NCI-H1105 treated with DMSO at 0.1 percent for 48 hours (cell line): Measurements from ENCODE around the gene SRPK1.

ENCODE experiments used
- DNase-seq: peaks from one replicate; lab custom pipeline; 2025; lab: John Stamatoyannopoulos, UW

Gene SRPK1

DNA sequence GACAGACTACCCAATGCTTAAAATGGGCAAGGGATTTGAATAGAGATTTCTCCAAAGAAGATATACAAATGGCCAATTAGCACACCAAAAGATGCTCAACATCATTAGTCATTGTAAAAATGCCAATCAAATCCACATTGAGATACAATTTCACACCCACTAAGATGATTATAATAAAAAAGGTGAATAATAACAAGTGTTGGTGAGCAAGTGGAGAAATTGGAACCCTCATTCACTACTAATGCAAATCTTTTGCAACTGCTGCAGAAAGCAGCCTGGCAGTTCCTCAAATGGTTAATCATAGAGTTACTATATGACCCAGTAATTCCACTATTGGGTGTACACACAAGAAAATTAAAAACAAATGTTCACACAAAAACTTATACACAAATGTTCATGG is 103.4 kb downstream of the SRPK1 start:
- no peak for DNase-seq

DNA sequence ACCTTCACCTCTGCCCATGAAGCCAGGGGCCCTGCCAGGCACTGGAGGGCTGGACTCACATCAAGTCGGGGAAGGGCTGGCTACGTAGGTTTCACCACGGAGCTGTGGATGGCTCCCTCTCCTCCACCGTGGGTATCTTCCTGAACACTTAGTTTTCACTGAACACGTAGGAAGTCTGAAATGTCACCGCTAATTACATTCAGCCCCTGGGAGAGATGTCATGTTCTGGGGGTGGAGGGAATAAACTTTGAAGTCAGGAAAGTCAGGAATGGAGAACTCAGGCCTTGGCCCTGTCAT is 109.3 kb downstream of the SRPK1 start:
- DNase-seq, result no peak

- no peak for DNase-seq
Observed at GRCh38 chr6:35810971-35811698, 109.8 kb downstream of the SRPK1 start.

GRCh38 chr6:35809809-35810208 is 111.1 kb downstream of the SRPK1 start:
- no peak for DNase-seq

GRCh38 chr6:35808688-35809087 is 112.2 kb downstream of the SRPK1 start:
- peak; percentile 98 for DNase-seq

DNA sequence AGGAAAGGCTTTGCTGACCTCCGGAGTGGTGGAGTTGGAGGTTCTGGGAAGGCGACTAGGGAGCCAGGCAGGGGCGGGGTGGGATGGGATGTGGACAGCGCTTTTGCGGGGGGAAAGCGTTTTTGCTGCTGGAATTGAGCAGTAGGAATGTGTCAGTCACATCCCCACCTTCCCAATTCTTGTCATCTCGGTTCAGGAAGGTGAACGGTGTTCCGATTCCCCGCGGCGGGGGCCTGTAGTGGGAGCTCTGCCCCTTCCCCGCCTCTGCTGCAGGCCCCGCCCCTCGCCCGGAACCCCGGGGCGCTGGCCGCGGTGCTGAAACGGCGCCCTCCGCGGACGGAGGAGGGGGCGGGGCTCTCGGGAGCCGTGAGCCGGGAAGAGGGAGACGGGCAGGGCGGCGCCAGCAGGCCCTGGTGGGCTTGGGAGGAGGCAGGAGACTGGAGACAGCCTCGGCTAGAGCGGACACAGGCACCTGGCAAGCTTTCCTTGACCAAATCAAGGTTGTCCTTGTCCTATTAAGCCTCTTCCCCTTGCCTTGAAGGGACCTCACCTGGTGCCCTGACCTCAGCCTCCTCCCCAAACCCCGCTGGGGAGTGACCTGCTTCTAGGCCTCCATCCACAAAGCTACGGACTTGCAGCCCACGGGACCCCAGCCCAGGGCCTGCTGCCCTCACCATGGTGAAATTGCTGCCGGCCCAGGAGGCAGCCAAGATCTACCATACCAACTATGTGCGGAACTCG is 115.7 kb downstream of the SRPK1 start, which contains the start of gene LHFPL5:
Gene LHFPL5 (plus strand): TSS at position 357 of the 741 bp plus-strand sequence. CDS start 319 bp downstream, at position 676.
- peak; percentile 77 for DNase-seq

DNA sequence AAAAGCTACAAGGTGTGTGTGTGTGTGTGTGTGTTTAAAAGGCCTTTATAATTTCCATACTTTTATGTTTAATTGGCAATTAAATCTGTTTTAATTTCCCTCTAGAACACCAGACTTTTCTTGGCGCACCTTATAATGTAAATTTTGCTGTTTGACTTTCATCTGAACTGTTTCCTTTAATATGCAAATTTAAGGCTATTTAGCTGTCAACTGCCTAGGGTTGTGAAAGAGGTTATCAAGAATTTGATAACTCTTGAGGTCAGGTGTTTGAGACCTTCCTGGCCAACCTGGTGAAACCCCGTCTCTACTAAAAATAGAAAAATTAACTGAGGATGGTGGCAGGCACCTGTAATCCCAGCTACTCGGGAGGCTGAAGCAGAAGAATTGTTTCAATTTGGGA is 119.8 kb downstream of the SRPK1 start:
- no peak for DNase-seq

DNA sequence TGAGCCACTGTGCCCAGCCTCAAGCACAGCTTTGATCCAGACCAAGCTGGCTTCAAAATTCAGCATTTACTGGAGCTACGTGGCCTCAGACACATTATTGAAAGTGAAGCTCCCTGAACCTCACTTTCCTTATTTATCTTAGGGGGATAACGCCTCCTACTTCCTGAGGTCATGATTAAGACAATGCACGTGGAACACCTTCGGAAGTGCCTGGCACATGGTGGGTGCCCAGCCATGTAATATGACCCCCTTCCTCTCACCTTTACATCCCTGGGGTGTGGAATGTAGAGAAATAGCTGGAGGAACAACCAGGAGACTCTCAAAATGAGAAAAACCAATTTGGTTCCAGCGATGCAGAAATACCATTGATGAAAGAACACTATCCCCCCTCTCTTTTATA is 122.2 kb downstream of the SRPK1 start:
- DNase-seq, result no peak

GRCh38 chr6:35797837-35798526 is 122.9 kb downstream of the SRPK1 start:
- no peak for DNase-seq

GRCh38 chr6:35796236-35796635 is 124.7 kb downstream of the SRPK1 start:
- no peak for DNase-seq

DNA sequence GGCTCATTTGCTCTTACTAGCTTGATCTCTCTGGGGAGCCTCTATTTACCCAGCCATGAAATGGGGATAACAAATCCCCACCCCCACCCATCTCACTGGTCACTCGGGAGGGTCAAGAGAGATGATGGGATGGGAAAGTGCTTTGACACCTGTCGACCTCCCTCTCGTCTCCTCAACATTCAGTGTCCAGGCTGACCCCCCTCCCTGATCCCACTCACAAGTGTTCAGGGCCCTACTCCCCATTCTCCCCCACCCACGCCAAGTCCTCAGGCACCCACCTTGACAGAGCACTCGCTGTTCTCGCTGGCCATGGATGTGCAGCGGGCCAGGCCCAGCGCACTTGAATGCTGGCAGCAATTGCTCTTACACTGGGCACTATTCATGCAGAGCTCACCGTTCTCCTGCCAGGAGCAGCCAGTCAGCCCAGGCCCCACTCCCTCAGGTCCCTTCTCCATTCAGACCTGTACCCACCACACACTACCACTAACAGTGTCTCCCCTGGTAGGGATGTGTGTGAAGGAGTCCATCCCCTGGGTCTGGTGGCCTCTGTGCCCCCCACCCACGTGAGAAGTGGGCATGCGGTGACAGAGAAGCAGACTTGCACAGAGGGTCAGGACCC is 125.3 kb downstream of the SRPK1 start:
- no peak for DNase-seq

DNA sequence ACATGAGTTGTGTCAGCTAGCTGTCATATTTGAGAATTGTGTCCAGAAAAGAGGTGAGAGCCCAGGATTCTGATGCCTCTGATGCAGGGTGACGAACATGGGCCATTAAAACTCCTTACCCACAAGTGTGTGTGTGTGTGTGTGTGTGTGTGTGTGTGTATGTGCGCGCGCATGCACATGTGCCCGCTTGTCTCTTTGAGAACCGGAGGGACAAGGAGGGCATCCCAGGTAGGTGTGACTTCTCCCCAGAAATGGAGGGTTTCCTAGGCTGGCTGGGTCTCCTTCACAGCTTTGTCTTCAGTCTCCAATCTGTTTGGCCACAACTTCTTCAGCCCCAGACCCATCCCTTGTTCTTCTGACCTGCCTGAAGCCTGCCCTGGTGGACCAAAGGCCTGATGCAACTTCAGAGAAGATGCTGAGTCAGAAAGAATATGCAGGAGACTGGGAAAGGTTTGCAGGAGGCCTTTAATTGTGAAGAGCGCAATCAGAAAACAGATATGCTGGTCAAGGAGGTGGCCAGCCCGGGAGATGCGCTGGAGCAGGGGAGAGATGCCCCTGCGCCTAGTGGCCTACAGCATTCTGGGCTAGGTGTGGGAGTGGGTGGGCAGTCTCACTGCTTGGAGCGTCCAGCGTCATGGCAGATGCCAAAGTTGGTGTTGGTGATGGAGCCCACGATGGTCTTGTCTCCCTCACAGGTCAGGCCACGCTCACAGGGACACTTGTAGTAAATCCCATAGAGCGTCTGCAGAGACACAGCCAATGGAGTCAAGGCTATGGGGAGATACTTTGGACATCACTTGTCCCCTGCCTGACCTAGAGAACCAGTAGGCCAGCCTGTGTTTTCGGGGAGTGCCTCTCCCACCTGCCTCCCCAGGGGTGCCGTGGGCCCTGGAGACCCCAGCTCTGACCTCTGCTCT is 126.1 kb downstream of the SRPK1 start:
- DNase-seq, result no peak

GRCh38 chr6:35790683-35791082 is 130.2 kb downstream of the SRPK1 start:
- DNase-seq, result no peak

DNA sequence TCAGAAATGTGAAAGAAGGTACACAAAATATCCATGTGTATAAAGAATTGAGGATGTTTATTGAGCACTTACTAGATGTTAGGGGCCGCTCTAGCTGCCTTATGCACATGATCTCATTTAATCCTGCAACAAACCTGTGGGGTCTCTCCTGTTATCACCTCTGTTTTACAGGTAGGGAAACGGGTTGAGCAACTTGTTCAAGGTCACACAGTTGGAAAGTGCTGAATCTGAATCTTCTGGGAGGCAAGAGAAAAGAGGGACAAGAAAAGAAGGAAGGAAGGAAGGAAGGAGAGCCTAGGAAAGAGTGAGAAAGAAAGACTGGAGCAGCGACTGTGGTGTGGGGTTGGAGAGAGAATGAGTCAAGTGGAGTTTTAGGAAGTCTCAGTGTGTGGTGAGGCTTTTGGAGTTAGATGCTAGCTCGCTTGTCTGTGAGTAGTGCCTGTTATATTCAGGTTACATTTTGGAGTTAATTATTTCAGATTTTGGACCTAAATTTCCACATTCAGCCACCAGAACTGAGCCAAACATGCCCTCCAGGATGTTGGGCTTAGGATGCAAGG is 132.4 kb downstream of the SRPK1 start:
- DNase-seq, result no peak

GRCh38 chr6:35787266-35788218 is 133.4 kb downstream of the SRPK1 start:
- no peak for DNase-seq

DNA sequence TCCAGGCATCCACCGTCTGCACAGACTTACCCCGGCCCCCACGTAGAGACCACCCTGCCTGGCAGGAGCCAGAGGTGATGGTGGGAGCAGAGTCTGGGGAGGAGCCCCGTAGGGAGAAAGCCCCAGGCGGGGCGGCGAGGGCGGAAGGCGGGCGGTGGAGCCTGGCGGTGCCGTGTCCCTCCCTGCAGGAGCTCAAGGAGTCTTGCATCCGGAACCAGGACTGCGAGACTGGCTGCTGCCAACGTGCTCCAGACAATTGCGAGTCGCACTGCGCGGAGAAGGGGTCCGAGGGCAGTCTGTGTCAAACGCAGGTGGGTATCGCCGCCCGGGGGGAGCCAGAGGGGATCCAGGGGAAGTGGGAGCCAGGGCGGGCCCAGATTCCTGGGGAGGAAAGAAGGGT is 134.1 kb downstream of the SRPK1 start:
- no peak for DNase-seq

DNA sequence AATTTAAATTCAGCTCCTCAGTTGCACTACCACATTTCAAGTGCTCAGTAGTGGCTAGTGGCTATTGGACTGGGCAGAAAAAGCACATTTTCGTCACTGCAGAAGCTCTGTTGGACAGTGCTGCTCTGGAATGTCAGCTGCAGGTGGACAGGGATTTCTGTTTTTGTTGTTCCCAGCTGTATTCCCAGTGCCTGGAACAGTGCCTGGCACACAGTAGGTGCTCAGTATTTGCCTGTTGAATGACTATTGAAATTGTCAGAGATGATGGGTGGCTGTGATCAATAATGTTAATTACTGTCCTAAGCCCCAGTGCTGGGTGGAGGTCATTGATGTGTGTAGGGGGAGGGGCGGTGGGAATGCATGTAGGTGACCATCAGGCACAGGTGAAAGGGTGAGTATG is 134.6 kb downstream of the SRPK1 start:
- no peak for DNase-seq

DNA sequence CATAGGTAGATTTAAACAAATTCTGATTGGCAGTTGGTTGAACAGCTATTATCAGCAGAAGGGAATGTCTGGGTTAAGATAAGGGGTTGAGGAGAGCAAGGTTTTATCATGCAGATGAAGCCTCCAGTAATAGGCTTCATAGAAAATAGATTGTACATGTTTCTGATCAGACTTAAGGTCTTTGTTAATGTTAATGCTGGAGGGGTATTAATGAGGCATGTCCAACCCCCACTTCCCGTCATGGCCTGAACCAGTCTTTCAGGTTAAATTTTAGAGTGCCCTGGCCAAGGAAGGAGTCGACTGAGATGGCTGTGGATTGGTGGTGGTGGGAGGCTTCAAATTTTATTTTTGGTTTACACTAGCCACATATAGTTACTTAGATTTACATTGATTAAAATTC is 136.7 kb downstream of the SRPK1 start:
- no peak for DNase-seq
